Measurements from ENCODE around the gene TSPY1. TPM values are rescaled to one million over a fixed set of nuclear protein-coding genes. Genes with fewer than 3 reads are reported as not detected.
"Not testable (repeated sequence)": the region's sequence is repeated elsewhere in the genome, so short reads cannot be mapped to it uniquely, and the experiment has no call there.

Gene TSPY1
- total RNA-seq = not detected

GRCh38 chrY:9466655-9467054 is at the start of gene TSPY1:
TSS of gene TSPY1 (plus strand) at chrY:9466955. CDS start at chrY:9467001, 46 bp downstream.
- H3K4me3 ChIP-seq (replicated peaks in 1 of 3); DNase-seq; H3K27me3 ChIP-seq; H3K4me1 ChIP-seq; intact Hi-C loops (cut with DNase I); H3K9me3 ChIP-seq; H3K36me3 ChIP-seq; H3K27ac ChIP-seq: not testable (repeated sequence)
- WGBS, 2 donors = no CpG with 5 or more reads among the region's 25 CpGs

GRCh38 chrY:9486967-9487366 is 20.2 kb downstream of the TSPY1 start, which contains the start of gene TSPY9:
TSS of gene TSPY9 (plus strand) at chrY:9487267. CDS start at chrY:9487313, 46 bp downstream.
- DNase-seq; H3K4me1 ChIP-seq; H3K27me3 ChIP-seq; H3K36me3 ChIP-seq; H3K9me3 ChIP-seq; H3K4me3 ChIP-seq (replicated peaks in 1 of 3); H3K27ac ChIP-seq; intact Hi-C loops (cut with DNase I): not testable (repeated sequence)
- WGBS, 2 donors = no CpG with 5 or more reads among the region's 26 CpGs

- not testable (repeated sequence) for H3K27ac ChIP-seq
Observed at GRCh38 chrY:9504396-9504795, 37.6 kb downstream of the TSPY1 start.

GRCh38 chrY:9516287-9516686 is 49.5 kb downstream of the TSPY1 start:
- not testable (repeated sequence) for H3K4me1 ChIP-seq; H3K4me3 ChIP-seq (replicated peaks in 1 of 3)
- 80 to 87% methylated on average over 3 to 5 of the region's 12 CpGs for WGBS, 2 donors

More at GRCh38 chrY:9504396-9504795, 37.6 kb downstream of the TSPY1 start:
- WGBS, 2 donors = 58% methylated on average over 2 of the region's 6 CpGs; no CpG with 5 or more reads in 1 of the 2 donors
- H3K4me1 ChIP-seq; H3K27me3 ChIP-seq; intact Hi-C loops (cut with DNase I); H3K36me3 ChIP-seq; DNase-seq; H3K9me3 ChIP-seq; H3K4me3 ChIP-seq (replicated peaks in 1 of 3): not testable (repeated sequence)

More at GRCh38 chrY:9516287-9516686, 49.5 kb downstream of the TSPY1 start:
- H3K36me3 ChIP-seq; H3K9me3 ChIP-seq; intact Hi-C loops (cut with DNase I); H3K27ac ChIP-seq; H3K27me3 ChIP-seq: not testable (repeated sequence)
- peak in 1 of 2 donors; percentile 0 for DNase-seq

Other genes starting within 250 kb of the TSPY1 start
- not detected for gene TSPY4, start 129.5 kb upstream of the TSPY1 start, total RNA-seq
- gene TSPY8, start 109.2 kb upstream of the TSPY1 start, total RNA-seq = not detected
- not detected for gene TSPY3, start 68.5 kb upstream of the TSPY1 start, total RNA-seq
- not detected for gene TSPY9, start 20.3 kb downstream of the TSPY1 start, total RNA-seq
- not detected for gene TSPY10, start 60.9 kb downstream of the TSPY1 start, total RNA-seq